SK-N-SH (cell line): ENCODE data around the gene MTA2. TPM values are rescaled to one million over a fixed set of nuclear protein-coding genes. Genes with fewer than 3 reads are reported as not detected.

Experiments used
- CTCF ChIA-PET: fragments of 300-600, 350-600 bp; formaldehyde crosslinking; extraction: SDS; loops from one replicate; lab custom pipeline; 2021; lab: Yijun Ruan, JAX
- POLR2A ChIA-PET: fragments of 350-600 bp; sonication (Branson Sonifier 250); formaldehyde crosslinking; extraction: SDS; loops from one replicate; lab custom pipeline; 2020; ENCODE audit warnings: antibody characterized with exemption, inconsistent platforms; lab: Yijun Ruan, JAX
- DNase-seq: peaks from one replicate; pipeline ENCODE4 v3.0.0; 2012
- H2AFZ ChIP-seq: fragments of 200-600 bp; sonication (generic); 2 replicates; pipeline ENCODE4 v1.8.1; 2016; ENCODE audit warnings: antibody characterized with exemption, mild to moderate bottlenecking, low read depth
- H3F3A ChIP-seq: fragments of 200-600 bp; sonication (generic); replicated peaks from 2 replicates; pipeline ENCODE3; 2016; ENCODE audit warnings: antibody characterized with exemption, mild to moderate bottlenecking; ENCODE audit not compliant: insufficient read depth
- H3K27ac ChIP-seq, 2 experiments: fragments of 200-500 bp in 1 of 2; fragments of 200-600 bp in 1 of 2; sonication (Bioruptor generic) in 1 of 2; sonication (generic), shearing (Covaris generic) in 1 of 2; 2 replicates each; pipeline versions ENCODE4 v1.5.1 to v1.6.1; 2014 to 2016; ENCODE audit warnings: low read depth in 2 of 2, inconsistent platforms in 1 of 2, low read length in 1 of 2, mild to moderate bottlenecking in 1 of 2, mixed read lengths in 1 of 2
- H3K27me3 ChIP-seq: fragments of 200-600 bp; sonication (generic), shearing (Covaris generic); 2 replicates; pipeline ENCODE4 v1.6.1; 2016; ENCODE audit warnings: mixed run types; ENCODE audit not compliant: insufficient read depth
- H3K36me3 ChIP-seq, 2 experiments: fragments of 200-500 bp in 1 of 2; fragments of 200-600 bp in 1 of 2; sonication (Bioruptor generic) in 1 of 2; sonication (generic) in 1 of 2; replicated peaks in 1 of 2; 2 replicates each; pipeline versions ENCODE3 to v1.5.1; 2014 to 2016; ENCODE audit warnings: low read length in 1 of 2, mild to moderate bottlenecking in 1 of 2; ENCODE audit not compliant: insufficient read depth in 2 of 2, control insufficient read depth in 1 of 2
- H3K4me1 ChIP-seq, 2 experiments: fragments of 200-500 bp in 1 of 2; fragments of 200-600 bp in 1 of 2; sonication (Bioruptor generic) in 1 of 2; sonication (generic), shearing (Covaris generic) in 1 of 2; 2 replicates each; pipeline versions ENCODE4 v1.5.1 to v1.6.1; 2014 to 2016; ENCODE audit warnings: low read depth in 1 of 2, low read length in 1 of 2, mixed run types in 1 of 2; ENCODE audit not compliant: insufficient read depth in 2 of 2, control insufficient read depth in 1 of 2
- H3K4me2 ChIP-seq: fragments of 200-600 bp; sonication (generic), shearing (Covaris generic); 2 replicates; pipeline ENCODE4 v1.6.1; 2017; ENCODE audit warnings: mixed run types
- H3K4me3 ChIP-seq, 2 experiments: fragments of 200-500 bp in 1 of 2; fragments of 200-600 bp in 1 of 2; sonication (Bioruptor generic) in 1 of 2; sonication (generic), shearing (Covaris generic) in 1 of 2; 2 replicates each; pipeline versions ENCODE4 v1.5.1 to v1.8.1; 2014 to 2016; ENCODE audit warnings: low read depth in 2 of 2, inconsistent platforms in 1 of 2, low read length in 1 of 2, mild to moderate bottlenecking in 1 of 2, mixed read lengths in 1 of 2, moderate library complexity in 1 of 2
- H3K79me2 ChIP-seq: fragments of 200-600 bp; sonication (generic); 2 replicates; pipeline ENCODE4 v1.8.1; 2017; ENCODE audit warnings: mild to moderate bottlenecking; ENCODE audit not compliant: insufficient read depth
- H3K9ac ChIP-seq: fragments of 200-600 bp; sonication (generic); 2 replicates; pipeline ENCODE4 v1.6.1; 2017; ENCODE audit warnings: mixed run types
- H3K9me2 ChIP-seq: fragments of 200-600 bp; sonication (generic); 2 replicates; pipeline ENCODE4 v1.6.1; 2017; ENCODE audit warnings: mixed run types
- H3K9me3 ChIP-seq: fragments of 200-600 bp; sonication (generic); 2 replicates; pipeline ENCODE4 v1.6.1; 2017; ENCODE audit warnings: mixed run types, mild to moderate bottlenecking, moderate library complexity
- H4K20me1 ChIP-seq: fragments of 200-600 bp; sonication (generic); 2 replicates; pipeline ENCODE4 v1.6.1; 2017; ENCODE audit warnings: mild to moderate bottlenecking, mixed run types; ENCODE audit not compliant: insufficient read depth
- ELF1 ChIP-seq: IDR thresholded peaks from 2 replicates; pipeline ENCODE4 v1.4.0; 2012
- EP300 ChIP-seq, 2 experiments: IDR thresholded peaks; 2 replicates each; pipeline versions ENCODE4 v1.4.0 to v1.6.1; 2012; ENCODE audit warnings: borderline replicate concordance in 1 of 2, low read depth in 1 of 2, low read length in 1 of 2
- EZH2phosphoT487 ChIP-seq: fragments of 200-600 bp; sonication (generic); IDR thresholded peaks from 2 replicates; pipeline ENCODE4 v1.6.1; 2017; ENCODE audit warnings: low read depth, mixed run types, mild to moderate bottlenecking, antibody characterized with exemption, moderate library complexity, borderline replicate concordance
- FOSL2 ChIP-seq: IDR thresholded peaks from 2 replicates; pipeline ENCODE4 v1.4.0; 2012; ENCODE audit warnings: low read depth, mild to moderate bottlenecking, moderate library complexity, borderline replicate concordance
- FOXM1 ChIP-seq: IDR thresholded peaks from 2 replicates; pipeline ENCODE4 v1.4.0; 2012; ENCODE audit warnings: low read depth, mild to moderate bottlenecking
- GABPA ChIP-seq: IDR thresholded peaks from 2 replicates; pipeline ENCODE4 v1.4.0; 2012; ENCODE audit warnings: low read depth, mild to moderate bottlenecking
- IRF3 ChIP-seq: fragments of 150-350 bp; IDR thresholded peaks from 2 replicates; pipeline ENCODE4 v1.6.1; 2016; ENCODE audit warnings: mild to moderate bottlenecking, low read depth, low read length
- MXI1 ChIP-seq: IDR thresholded peaks from 2 replicates; pipeline ENCODE4 v1.6.1; 2012; ENCODE audit warnings: mild to moderate bottlenecking, low read depth, low read length, improper control_type of control experiment
- NFIC ChIP-seq: IDR thresholded peaks from 2 replicates; pipeline ENCODE4 v1.4.0; 2012; ENCODE audit warnings: borderline replicate concordance
- PBX3 ChIP-seq: IDR thresholded peaks from 2 replicates; pipeline ENCODE4; 2012
- POLR2AphosphoS5 ChIP-seq: IDR thresholded peaks from 2 replicates; pipeline ENCODE4 v1.6.1; 2012; ENCODE audit warnings: low read depth, low read length
- RAD21 ChIP-seq: IDR thresholded peaks from 2 replicates; pipeline ENCODE4 v1.6.1; 2012; ENCODE audit warnings: mild to moderate bottlenecking, low read length
- RCOR1 ChIP-seq: fragments of 150-350 bp; IDR thresholded peaks from 2 replicates; pipeline ENCODE4 v1.6.1; 2017; ENCODE audit warnings: antibody characterized with exemption, low read length
- RFX5 ChIP-seq: IDR thresholded peaks from 2 replicates; pipeline ENCODE4 v1.6.1; 2012; ENCODE audit warnings: mild to moderate bottlenecking, improper control_type of control experiment, low read length
- RXRA ChIP-seq: IDR thresholded peaks from 2 replicates; pipeline ENCODE4 v1.4.0; 2012; ENCODE audit warnings: low read depth, mild to moderate bottlenecking, borderline replicate concordance
- TAF1 ChIP-seq: IDR thresholded peaks from 2 replicates; pipeline ENCODE4 v1.6.1; 2012; ENCODE audit warnings: low read depth, mild to moderate bottlenecking, low read length, moderate library complexity, borderline replicate concordance
- TCF12 ChIP-seq: IDR thresholded peaks from 2 replicates; pipeline ENCODE4 v1.4.0; 2012
- TEAD4 ChIP-seq: IDR thresholded peaks from 2 replicates; pipeline ENCODE4 v1.4.0; 2012; ENCODE audit warnings: mild to moderate bottlenecking, borderline replicate concordance; ENCODE audit not compliant: insufficient read depth
- USF1 ChIP-seq: IDR thresholded peaks from 2 replicates; pipeline ENCODE4 v1.4.0; 2012; ENCODE audit warnings: low read depth, borderline replicate concordance
- YY1 ChIP-seq: IDR thresholded peaks from 2 replicates; pipeline ENCODE4 v1.4.0; 2012; ENCODE audit warnings: low read depth, mild to moderate bottlenecking
- WGBS: methylation state at CpG from one replicate; pipeline ENCODE4 v1.1.6; 2017; ENCODE audit warnings: low lambda C conversion rate; 5-methylcytosine and 5-hydroxymethylcytosine counted together
- polyA plus RNA-seq, 3 experiments: library from polyadenylated mRNA; depleted of rRNA; stranded (reverse); fragments of >200 nt; gene quantifications; 2 replicates each; pipeline ENCODE4 v1.2.3, GENCODE V29; 2012

Gene MTA2
- polyA plus RNA-seq, 1 of the 3 experiments (the other 2 are of a cell fraction) = 18.4 TPM

- TF ChIP-seq NFIC = no peak
- no peak for TF ChIP-seq RFX5
- no peak for TF ChIP-seq POLR2AphosphoS5
These were observed 46.7 kb upstream of the MTA2 start (continued) for GRCh38 chr11:62648185-62648966.

GRCh38 chr11:62647609-62648005 lies 45.9 kb upstream of the MTA2 start:
- H3K79me2 ChIP-seq = peaks cover 63% of the 10 kb centered on the region
- WGBS = 71% methylated on average over 2 of the region's 6 CpGs
- DNase-seq = no peak
- peaks cover 7 to 13% of the 10 kb centered on the region in 2 experiments; a peak in 2 of 4 replicates for H3K4me1 ChIP-seq
- CTCF ChIA-PET = interaction anchor here (1.2 to 2.4 kb wide), 5 partner anchors 56 to 253 kb away, joined by 3 to 10 read pairs (median 4); partner anchors contain the start of genes SLC3A2 and TUT1
- H4K20me1 ChIP-seq = 0 out of 2 replicates have a peak, but pooled peaks cover 5% of the 10 kb centered on the region
- H3K9me3 ChIP-seq = no peaks in the 10 kb centered on the region
- no peaks in the 10 kb centered on the region for H3K9me2 ChIP-seq
- H3K4me2 ChIP-seq = no peak overlapping the region
- H3K4me3 ChIP-seq = no peak overlapping the region
- no peak for TF ChIP-seq PBX3
- TF ChIP-seq TCF12 = no peak
- no peak for TF ChIP-seq TAF1
- TF ChIP-seq NFIC = no peak
- TF ChIP-seq USF1 = no peak
- TF ChIP-seq TEAD4 = no peak
- TF ChIP-seq FOXM1 = no peak
- TF ChIP-seq ELF1 = no peak
- no peak for TF ChIP-seq EZH2phosphoT487
- no peak for TF ChIP-seq IRF3
- TF ChIP-seq POLR2AphosphoS5 = no peak
- TF ChIP-seq MXI1 = no peak
- no peak for TF ChIP-seq YY1
- TF ChIP-seq RCOR1 = no peak
- no peak for TF ChIP-seq RXRA
- TF ChIP-seq FOSL2 = no peak
- no peak for TF ChIP-seq GABPA
- TF ChIP-seq EP300 (IDR thresholded peaks at IDR 0.05; ENCODE audit: borderline replicate concordance in 1 of 2, low read depth in 1 of 2, low read length in 1 of 2) = no peak
- TF ChIP-seq RAD21 = no peak
- TF ChIP-seq, all 33 proteins: peak for 0
- Histone ChIP-seq H3K27me3 (no peaks in the 10 kb centered on the region), H3F3A (peaks cover 5% of the 10 kb centered on the region), H2AFZ (no peak overlapping the region), H3K9ac (no peak overlapping the region), H3K27ac (no peak overlapping the region), H3K36me3 (peaks cover 21 to 25% of the 10 kb centered on the region in 2 experiments)
- POLR2A ChIA-PET = interaction anchor here (1.3 to 7.3 kb wide), 2 partner anchors 17 to 56 kb away, joined by 6 to 52 read pairs; partner anchors contain the start of genes C11orf98, CSKMT and TUT1
